ENCODE measurements around the gene PRKAR2A. TPM values are rescaled to one million over a fixed set of nuclear protein-coding genes. Genes with fewer than 3 reads are reported as not detected.
"Not testable (repeated sequence)": the region's sequence is repeated elsewhere in the genome, so short reads cannot be mapped to it uniquely, and the experiment has no call there.

The PRKAR2A gene
- total RNA-seq, 2 experiments from 2014 or later, result 47.4 to 48.3 TPM

DNA sequence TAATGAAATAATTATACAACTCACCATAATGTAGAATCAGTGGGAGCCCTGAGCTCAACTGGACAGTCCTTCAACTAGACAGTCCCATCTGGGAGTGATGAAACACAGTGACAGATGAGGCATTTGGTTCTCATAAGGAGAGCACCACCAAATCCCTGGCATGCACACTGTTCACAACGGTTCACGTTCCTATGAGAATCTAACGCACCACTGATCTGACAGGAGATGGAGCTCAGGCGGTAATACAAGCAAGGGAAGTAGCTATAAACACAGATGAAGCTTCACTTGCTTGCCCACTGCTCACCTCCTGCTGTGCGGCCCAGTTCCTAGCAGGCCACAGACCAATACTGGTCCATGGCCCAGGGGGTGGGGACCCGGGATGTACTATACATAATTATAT lies 17.0 kb downstream of the PRKAR2A start:
- no peak overlapping the region for H3K4me3 Mint-ChIP-seq
- DNase-seq, result no peak
- TF ChIP-seq, protein P1, sequence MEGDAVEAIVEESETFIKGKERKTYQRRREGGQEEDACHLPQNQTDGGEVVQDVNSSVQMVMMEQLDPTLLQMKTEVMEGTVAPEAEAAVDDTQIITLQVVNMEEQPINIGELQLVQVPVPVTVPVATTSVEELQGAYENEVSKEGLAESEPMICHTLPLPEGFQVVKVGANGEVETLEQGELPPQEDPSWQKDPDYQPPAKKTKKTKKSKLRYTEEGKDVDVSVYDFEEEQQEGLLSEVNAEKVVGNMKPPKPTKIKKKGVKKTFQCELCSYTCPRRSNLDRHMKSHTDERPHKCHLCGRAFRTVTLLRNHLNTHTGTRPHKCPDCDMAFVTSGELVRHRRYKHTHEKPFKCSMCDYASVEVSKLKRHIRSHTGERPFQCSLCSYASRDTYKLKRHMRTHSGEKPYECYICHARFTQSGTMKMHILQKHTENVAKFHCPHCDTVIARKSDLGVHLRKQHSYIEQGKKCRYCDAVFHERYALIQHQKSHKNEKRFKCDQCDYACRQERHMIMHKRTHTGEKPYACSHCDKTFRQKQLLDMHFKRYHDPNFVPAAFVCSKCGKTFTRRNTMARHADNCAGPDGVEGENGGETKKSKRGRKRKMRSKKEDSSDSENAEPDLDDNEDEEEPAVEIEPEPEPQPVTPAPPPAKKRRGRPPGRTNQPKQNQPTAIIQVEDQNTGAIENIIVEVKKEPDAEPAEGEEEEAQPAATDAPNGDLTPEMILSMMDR (IDR thresholded peaks at IDR 0.05), result no peak

DNA sequence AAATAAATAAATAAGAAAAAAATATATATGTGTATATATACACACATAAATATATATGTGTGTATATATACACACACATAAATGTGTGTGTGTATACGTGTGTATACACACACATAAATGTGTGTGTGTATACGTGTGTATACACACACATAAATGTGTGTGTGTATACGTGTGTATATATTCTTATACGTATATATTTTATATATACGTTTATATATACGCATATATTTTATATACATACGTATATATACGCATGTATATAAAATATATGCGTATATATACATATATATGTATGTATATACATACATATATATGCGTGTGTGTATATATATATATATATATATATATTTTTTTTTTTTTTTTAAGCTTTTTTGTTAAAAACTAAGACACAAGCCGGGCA lies 18.1 kb downstream of the PRKAR2A start:
- CTCF ChIA-PET, result not testable (repeated sequence)

More for the DNA sequence above, 17.0 kb downstream of the PRKAR2A start:
- Histone ChIP-seq H3K4me3 (ENCODE audit: low read length) (no peak overlapping the region), H3K9me3 (ENCODE audit: control insufficient read depth in 1 of 2, insufficient read depth in 1 of 2, low read length in 2 of 2) (no peaks in the 10 kb centered on the region), H3K27me3 (ENCODE audit: control insufficient read depth in 1 of 2, insufficient read depth in 2 of 2, low read length in 2 of 2) (no peaks in the 10 kb centered on the region), H3K36me3 (ENCODE audit: insufficient read depth, low read length) (peaks cover 3% of the 10 kb centered on the region), H3K27ac (ENCODE audit: low read depth in 1 of 2, low read length in 2 of 2) (no peak overlapping the region), H3K4me1 (ENCODE audit: insufficient read depth, low read length) (peaks cover 3% of the 10 kb centered on the region)
- no peak overlapping the region for H3K27ac Mint-ChIP-seq
- peaks cover 17% of the 10 kb centered on the region for H3K4me1 Mint-ChIP-seq (ENCODE audit: low read depth)
- peaks cover 3% of the 10 kb centered on the region for H3K36me3 Mint-ChIP-seq (ENCODE audit: low read depth)
- CTCF ChIA-PET, result no interaction called here
- no peaks in the 10 kb centered on the region for H3K9me3 Mint-ChIP-seq
- ATAC-seq (ENCODE audit: poor library complexity), result no peak
- H3K27me3 Mint-ChIP-seq, result no peaks in the 10 kb centered on the region
- POLR2A ChIA-PET, result interaction anchor here (1.2 kb wide), 1 partner anchor 17 kb away, joined by 3 read pairs; the partner anchor contains the start of gene PRKAR2A
- intact Hi-C loops (cut with DNase I, micrococcal nuclease), result no loop called here

DNA sequence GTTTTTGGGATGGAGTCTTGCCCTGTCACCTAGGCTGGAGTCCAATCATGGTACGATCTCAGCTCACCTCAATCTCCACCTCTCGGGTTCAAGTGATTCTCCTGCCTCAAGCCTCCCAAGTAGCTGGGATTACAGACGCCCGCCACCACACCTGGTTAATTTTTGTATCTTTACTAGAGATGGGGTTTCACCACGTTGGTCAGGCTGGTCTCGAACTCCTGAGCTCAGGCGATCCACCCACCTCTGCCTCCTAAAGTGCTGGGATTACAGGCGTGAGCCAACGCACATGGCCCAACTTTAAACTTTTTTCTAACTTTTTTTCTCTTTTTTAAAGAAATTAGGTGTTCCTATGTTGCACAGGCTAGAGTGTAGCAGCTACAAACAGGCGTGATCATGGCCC lies 19.8 kb downstream of the PRKAR2A start:
- H3K27ac Mint-ChIP-seq; H3K9me3 Mint-ChIP-seq; H3K27ac ChIP-seq (ENCODE audit: low read depth in 1 of 2, low read length in 2 of 2); H3K4me3 Mint-ChIP-seq; H3K36me3 Mint-ChIP-seq (ENCODE audit: low read depth); H3K27me3 Mint-ChIP-seq; H3K9me3 ChIP-seq (ENCODE audit: control insufficient read depth in 1 of 2, insufficient read depth in 1 of 2, low read length in 2 of 2); H3K36me3 ChIP-seq (ENCODE audit: insufficient read depth, low read length); ATAC-seq (ENCODE audit: poor library complexity); DNase-seq; H3K4me3 ChIP-seq (ENCODE audit: low read length); H3K27me3 ChIP-seq (ENCODE audit: control insufficient read depth in 1 of 2, insufficient read depth in 2 of 2, low read length in 2 of 2); H3K4me1 ChIP-seq (ENCODE audit: insufficient read depth, low read length); intact Hi-C loops (cut with DNase I, micrococcal nuclease): not testable (repeated sequence)
- peaks cover 21% of the 10 kb centered on the region for H3K4me1 Mint-ChIP-seq (ENCODE audit: low read depth)
- ChIA-PET CTCF (interaction anchor here (1.3 kb wide), 1 partner anchor 16 kb away, joined by 4 read pairs; no protein-coding TSS in a partner anchor), POLR2A (interaction anchor here (0.6 to 1.5 kb wide), 2 partner anchors 19 to 60 kb away, joined by 5 read pairs; partner anchors contain the start of gene PRKAR2A)

More for the DNA sequence above, 18.1 kb downstream of the PRKAR2A start:
- ATAC-seq (ENCODE audit: poor library complexity); H3K9me3 ChIP-seq (ENCODE audit: control insufficient read depth in 1 of 2, insufficient read depth in 1 of 2, low read length in 2 of 2); H3K27me3 Mint-ChIP-seq; DNase-seq; H3K27ac Mint-ChIP-seq; intact Hi-C loops (cut with DNase I, micrococcal nuclease); H3K4me3 ChIP-seq (ENCODE audit: low read length); H3K4me1 ChIP-seq (ENCODE audit: insufficient read depth, low read length); H3K36me3 ChIP-seq (ENCODE audit: insufficient read depth, low read length); POLR2A ChIA-PET; H3K9me3 Mint-ChIP-seq; H3K27me3 ChIP-seq (ENCODE audit: control insufficient read depth in 1 of 2, insufficient read depth in 2 of 2, low read length in 2 of 2); H3K27ac ChIP-seq (ENCODE audit: low read depth in 1 of 2, low read length in 2 of 2); H3K36me3 Mint-ChIP-seq (ENCODE audit: low read depth); H3K4me3 Mint-ChIP-seq: not testable (repeated sequence)
- H3K4me1 Mint-ChIP-seq (ENCODE audit: low read depth), result peaks cover 16% of the 10 kb centered on the region

DNA sequence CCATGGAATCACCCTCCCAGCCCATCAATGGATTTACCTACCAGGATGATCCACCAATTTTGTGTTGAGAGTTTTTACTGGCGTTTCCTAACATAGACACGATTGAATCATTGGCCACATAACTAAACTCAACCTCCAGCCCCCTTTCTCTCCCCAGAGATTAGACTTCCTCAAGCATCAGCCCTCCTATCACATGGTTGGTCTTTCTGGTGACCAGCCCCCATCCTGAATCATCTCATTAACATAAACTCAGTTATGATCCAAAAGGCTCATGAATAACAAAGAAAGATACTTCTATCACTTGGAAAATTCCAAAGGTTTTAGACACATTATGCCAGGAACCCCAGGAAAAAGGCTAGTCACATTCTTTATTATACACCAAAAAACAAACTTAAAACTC lies 21.2 kb downstream of the PRKAR2A start:
- H3K36me3 Mint-ChIP-seq (ENCODE audit: low read depth), result no peaks in the 10 kb centered on the region
- no peaks in the 10 kb centered on the region for H3K9me3 ChIP-seq (ENCODE audit: control insufficient read depth in 1 of 2, insufficient read depth in 1 of 2, low read length in 2 of 2)
- no peaks in the 10 kb centered on the region for H3K27me3 Mint-ChIP-seq
- ChIA-PET POLR2A (no interaction called here), CTCF (no interaction called here)
- H3K4me3 Mint-ChIP-seq, result no peak overlapping the region
- H3K4me1 Mint-ChIP-seq (ENCODE audit: low read depth), result peaks cover 19% of the 10 kb centered on the region
- DNase-seq, result no peak
- H3K27ac Mint-ChIP-seq, result no peak overlapping the region
- no peaks in the 10 kb centered on the region for H3K36me3 ChIP-seq (ENCODE audit: insufficient read depth, low read length)
- no peak overlapping the region for H3K4me3 ChIP-seq (ENCODE audit: low read length)
- intact Hi-C loops (cut with DNase I, micrococcal nuclease), result no loop called here
- H3K4me1 ChIP-seq (ENCODE audit: insufficient read depth, low read length), result peaks cover 3% of the 10 kb centered on the region
- H3K9me3 Mint-ChIP-seq, result no peaks in the 10 kb centered on the region
- H3K27ac ChIP-seq (ENCODE audit: low read depth in 1 of 2, low read length in 2 of 2), result no peak overlapping the region
- ATAC-seq (ENCODE audit: poor library complexity), result no peak
- TF ChIP-seq, protein P1 (IDR thresholded peaks at IDR 0.05), result no peak
- H3K27me3 ChIP-seq (ENCODE audit: control insufficient read depth in 1 of 2, insufficient read depth in 2 of 2, low read length in 2 of 2), result no peaks in the 10 kb centered on the region
